ENCODE results near the gene TGDS.

GRCh38 chr13:94598281-94598680 is 2.3 kb upstream of the TGDS start:
- TF ChIP-seq, protein P1, sequence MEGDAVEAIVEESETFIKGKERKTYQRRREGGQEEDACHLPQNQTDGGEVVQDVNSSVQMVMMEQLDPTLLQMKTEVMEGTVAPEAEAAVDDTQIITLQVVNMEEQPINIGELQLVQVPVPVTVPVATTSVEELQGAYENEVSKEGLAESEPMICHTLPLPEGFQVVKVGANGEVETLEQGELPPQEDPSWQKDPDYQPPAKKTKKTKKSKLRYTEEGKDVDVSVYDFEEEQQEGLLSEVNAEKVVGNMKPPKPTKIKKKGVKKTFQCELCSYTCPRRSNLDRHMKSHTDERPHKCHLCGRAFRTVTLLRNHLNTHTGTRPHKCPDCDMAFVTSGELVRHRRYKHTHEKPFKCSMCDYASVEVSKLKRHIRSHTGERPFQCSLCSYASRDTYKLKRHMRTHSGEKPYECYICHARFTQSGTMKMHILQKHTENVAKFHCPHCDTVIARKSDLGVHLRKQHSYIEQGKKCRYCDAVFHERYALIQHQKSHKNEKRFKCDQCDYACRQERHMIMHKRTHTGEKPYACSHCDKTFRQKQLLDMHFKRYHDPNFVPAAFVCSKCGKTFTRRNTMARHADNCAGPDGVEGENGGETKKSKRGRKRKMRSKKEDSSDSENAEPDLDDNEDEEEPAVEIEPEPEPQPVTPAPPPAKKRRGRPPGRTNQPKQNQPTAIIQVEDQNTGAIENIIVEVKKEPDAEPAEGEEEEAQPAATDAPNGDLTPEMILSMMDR (conservative IDR thresholded peaks at IDR 0.05), result no peak
- TF ChIP-seq ZFX (IDR thresholded peaks at IDR 0.05), result no peak

Measured in C4-2B (cell line).